Central memory CD8-positive, alpha-beta T cell (primary cell): ENCODE results near the gene SEMA4C.

Experiments used
- ATAC-seq: fragments of 150-1000 bp; cut with Tn5 transposase; replicated peaks from 2 replicates; pipeline ENCODE4 v1.10.0; 2022; ENCODE audit warnings: mild to moderate bottlenecking, moderate FRiP score, moderate number of reproducible peaks; ENCODE audit not compliant: poor library complexity, severe bottlenecking; ENCODE audit errors: extremely low read depth
- DNase-seq, 2 donors: peaks; one replicate each; pipeline ENCODE4 v3.0.0; 2021; ENCODE audit warnings: low spot score in 2 of 2
- H3K27ac Mint-ChIP-seq: one replicate; pipeline ENCODE4 v1.8.0; 2022; ENCODE audit warnings: low read depth, mild to moderate bottlenecking, moderate library complexity, mixed read lengths
- H3K27me3 Mint-ChIP-seq: one replicate; pipeline ENCODE4 v1.8.0; 2022; ENCODE audit warnings: mixed read lengths
- H3K36me3 Mint-ChIP-seq: one replicate; pipeline ENCODE4 v1.8.0; 2022; ENCODE audit warnings: mild to moderate bottlenecking, moderate library complexity, mixed read lengths; ENCODE audit not compliant: insufficient read depth
- H3K4me1 Mint-ChIP-seq: one replicate; pipeline ENCODE4 v1.8.0; 2022; ENCODE audit warnings: mixed read lengths
- H3K4me3 Mint-ChIP-seq: one replicate; pipeline ENCODE4 v1.8.0; 2022; ENCODE audit warnings: mild to moderate bottlenecking, moderate library complexity, mixed read lengths
- H3K9me3 Mint-ChIP-seq: one replicate; pipeline ENCODE4 v1.8.0; 2022; ENCODE audit warnings: mixed read lengths

Gene SEMA4C

DNA sequence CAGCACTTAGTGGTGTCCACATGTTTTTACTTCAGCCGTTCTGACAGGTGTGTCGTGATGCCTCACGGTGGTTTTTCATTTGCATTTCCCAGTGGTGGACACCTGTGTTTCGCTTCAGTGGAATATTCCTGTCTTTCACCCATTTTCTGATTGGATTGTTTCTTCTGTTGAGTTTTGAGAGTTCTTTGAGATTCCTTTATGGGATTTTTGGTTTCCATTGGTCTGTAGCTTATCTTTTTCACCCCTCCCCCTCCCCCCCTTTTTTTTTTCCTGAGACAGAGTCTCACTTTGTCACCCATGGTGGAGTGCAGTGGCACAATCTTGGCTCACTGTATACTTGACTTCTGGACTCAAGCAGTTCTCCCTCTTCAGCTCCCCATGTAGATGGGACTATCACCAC is 34.0 kb downstream of the SEMA4C start:
- H3K27me3 Mint-ChIP-seq = no peaks in the 10 kb centered on the region
- peaks cover 14% of the 10 kb centered on the region for H3K4me1 Mint-ChIP-seq
- peaks cover 37% of the 10 kb centered on the region for H3K36me3 Mint-ChIP-seq
- H3K9me3 Mint-ChIP-seq = no peaks in the 10 kb centered on the region
- no peak for DNase-seq
- H3K4me3 Mint-ChIP-seq = no peak overlapping the region
- H3K27ac Mint-ChIP-seq = no peak overlapping the region
- no peak for ATAC-seq

DNA sequence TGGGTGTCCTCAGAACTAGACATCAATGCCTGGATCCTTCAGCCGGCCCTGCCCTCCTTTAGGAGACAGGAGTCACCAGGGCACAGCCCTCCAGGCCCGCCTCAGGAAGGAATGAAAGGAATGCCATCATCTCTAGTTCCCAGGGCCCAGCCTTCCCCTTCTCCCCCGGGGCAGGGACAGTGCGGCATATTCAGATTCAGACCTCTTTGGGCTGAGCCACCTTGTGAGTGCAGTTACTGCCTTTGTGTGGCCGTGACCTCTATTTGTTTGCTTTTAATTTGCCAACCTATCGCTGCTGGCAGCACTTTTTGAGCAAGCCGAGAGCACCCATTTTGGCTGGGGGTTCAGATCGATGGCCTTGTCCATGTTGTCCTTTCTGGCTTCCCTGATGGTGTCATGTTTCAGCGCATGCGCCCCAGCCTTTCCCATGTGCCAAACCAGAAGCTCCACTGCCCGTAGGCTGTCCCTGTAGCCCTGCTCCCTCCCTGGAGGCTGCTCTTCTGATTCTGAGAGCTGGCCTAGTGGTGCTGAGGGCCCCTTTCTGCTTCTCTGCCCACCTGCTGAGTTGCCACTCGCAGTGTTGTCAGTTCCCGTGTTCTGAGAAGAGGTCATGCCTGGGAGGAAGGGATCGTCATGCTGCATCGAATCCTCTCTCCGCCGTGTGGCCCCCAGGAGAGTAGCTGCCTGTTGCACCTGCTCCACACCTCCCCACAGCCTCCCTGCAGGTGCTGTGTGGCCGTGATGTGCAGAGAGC is 36.9 kb downstream of the SEMA4C start:
- Mint-ChIP-seq H3K4me1 (no peaks in the 10 kb centered on the region), H3K4me3 (no peak overlapping the region), H3K9me3 (no peaks in the 10 kb centered on the region), H3K27ac (no peak overlapping the region), H3K27me3 (no peaks in the 10 kb centered on the region), H3K36me3 (peaks cover 55% of the 10 kb centered on the region)
- no peak for ATAC-seq
- no peak for DNase-seq

DNA sequence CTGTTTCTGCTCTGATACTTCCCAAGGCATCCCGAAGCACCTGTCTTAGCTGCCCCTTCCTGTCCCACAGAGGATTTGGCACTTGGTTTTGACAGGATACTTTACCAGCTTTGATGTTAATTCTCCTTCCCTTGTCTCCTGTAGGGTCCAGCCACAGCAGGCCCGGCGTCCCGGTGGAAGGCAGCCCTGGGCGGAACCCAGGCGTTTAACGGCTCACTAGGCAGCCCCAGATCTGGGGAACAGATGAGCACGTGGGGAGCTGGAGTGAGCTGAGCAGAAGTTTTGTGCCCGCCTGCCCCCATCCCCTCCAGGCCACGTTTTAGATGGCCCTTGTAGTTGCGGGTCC is 37.5 kb downstream of the SEMA4C start:
- DNase-seq (no peak), ATAC-seq (no peak)
- Mint-ChIP-seq H3K4me1 (no peaks in the 10 kb centered on the region), H3K9me3 (no peaks in the 10 kb centered on the region), H3K27me3 (no peaks in the 10 kb centered on the region), H3K27ac (no peak overlapping the region), H3K36me3 (peaks cover 60% of the 10 kb centered on the region), H3K4me3 (no peak overlapping the region)

DNA sequence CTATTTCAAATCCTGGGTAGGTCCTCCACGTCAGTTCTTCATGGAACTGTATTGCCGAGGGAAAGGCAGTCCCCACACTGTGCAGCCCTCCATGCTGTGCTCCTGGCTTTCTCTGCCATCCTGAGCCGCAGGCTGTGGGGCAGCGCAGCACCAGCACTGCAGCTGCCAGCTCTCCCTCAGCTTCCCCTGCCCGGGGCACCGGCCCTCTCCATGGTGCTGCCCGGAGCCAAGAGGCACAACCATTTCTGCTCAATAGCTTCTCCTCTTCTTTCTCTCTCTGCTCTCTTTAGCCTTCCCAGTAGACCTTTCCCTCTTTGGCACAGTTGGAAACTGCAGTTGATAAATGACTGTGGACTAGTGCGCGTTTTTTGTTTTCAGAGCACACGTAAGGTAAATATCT is 38.2 kb downstream of the SEMA4C start:
- H3K9me3 Mint-ChIP-seq = no peaks in the 10 kb centered on the region
- ATAC-seq = no peak
- no peak overlapping the region for H3K27ac Mint-ChIP-seq
- H3K4me3 Mint-ChIP-seq = no peak overlapping the region
- H3K36me3 Mint-ChIP-seq = peaks cover 65% of the 10 kb centered on the region
- no peaks in the 10 kb centered on the region for H3K27me3 Mint-ChIP-seq
- H3K4me1 Mint-ChIP-seq = no peaks in the 10 kb centered on the region
- no peak for DNase-seq

DNA sequence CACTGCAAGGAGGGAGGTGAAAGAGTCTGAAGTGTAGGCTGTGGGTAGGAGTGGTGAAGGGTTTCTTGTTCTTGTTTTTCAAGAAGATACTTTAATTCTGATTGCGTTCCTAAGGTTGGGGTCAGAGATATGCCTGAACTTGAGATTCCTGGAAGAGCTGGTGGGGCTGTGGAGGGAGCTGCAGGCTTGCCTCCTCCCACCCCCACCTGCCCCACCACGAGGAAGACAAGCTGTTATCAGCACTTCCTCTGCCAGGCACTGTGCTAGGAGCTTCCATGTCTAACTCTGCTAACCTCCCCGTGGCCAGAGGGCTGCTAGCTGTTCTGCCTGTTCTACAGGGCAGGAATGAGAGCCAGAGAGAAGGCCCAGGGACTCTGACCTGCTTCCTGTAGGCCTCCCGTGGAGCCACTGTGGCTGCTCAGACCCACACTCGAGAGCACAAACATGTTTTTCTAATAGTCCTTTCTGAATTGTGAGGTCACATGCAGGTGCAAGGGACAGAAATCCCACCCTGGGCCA is 39.8 kb downstream of the SEMA4C start:
- H3K9me3 Mint-ChIP-seq = no peaks in the 10 kb centered on the region
- no peaks in the 10 kb centered on the region for H3K4me1 Mint-ChIP-seq
- no peak for ATAC-seq
- no peak overlapping the region for H3K27ac Mint-ChIP-seq
- H3K27me3 Mint-ChIP-seq = no peaks in the 10 kb centered on the region
- DNase-seq = no peak
- no peak overlapping the region for H3K4me3 Mint-ChIP-seq
- H3K36me3 Mint-ChIP-seq = peaks cover 70% of the 10 kb centered on the region

DNA sequence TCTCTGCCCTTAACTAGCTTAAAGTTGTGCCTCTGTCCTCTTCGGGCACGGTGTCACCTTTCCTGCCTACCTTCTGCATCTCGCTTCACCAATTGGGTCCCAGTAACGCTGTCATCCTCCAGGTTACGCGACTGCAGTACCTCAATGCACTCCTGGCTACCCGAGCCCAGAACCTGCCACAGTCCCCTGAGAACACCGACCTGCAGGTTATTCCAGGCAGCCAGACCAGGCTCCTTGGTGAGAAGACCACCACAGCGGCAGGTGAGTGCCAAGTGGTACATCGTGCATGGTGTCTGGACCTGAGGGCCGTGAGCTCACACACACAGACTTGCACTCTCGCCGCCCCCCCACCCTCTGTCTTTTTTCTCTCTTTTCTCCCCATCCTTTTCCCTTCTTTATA is 41.0 kb downstream of the SEMA4C start:
- H3K4me3 Mint-ChIP-seq = no peak overlapping the region
- H3K27me3 Mint-ChIP-seq = no peaks in the 10 kb centered on the region
- H3K27ac Mint-ChIP-seq = no peak overlapping the region
- ATAC-seq (no peak), DNase-seq (no peak)
- no peaks in the 10 kb centered on the region for H3K9me3 Mint-ChIP-seq
- H3K36me3 Mint-ChIP-seq = peaks cover 66% of the 10 kb centered on the region
- no peaks in the 10 kb centered on the region for H3K4me1 Mint-ChIP-seq

DNA sequence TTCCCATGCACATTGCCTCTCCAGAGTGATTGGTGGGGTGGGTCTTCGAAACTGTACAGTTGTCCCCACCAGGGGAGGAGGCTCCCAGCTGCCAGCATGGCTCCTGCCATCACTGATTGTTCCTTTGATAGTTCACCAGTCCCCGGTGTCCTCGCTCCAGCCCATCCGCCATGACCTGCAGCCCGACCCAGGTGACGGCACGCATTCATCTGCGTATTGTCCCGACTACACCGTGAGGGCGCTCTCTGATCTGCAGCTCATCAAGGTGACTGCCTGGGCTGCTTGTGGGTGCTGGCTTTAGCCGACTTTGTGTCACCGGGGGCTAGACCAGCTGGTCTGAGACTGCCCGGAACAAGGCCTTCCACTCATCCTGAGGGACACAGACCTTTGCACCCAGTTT is 41.4 kb downstream of the SEMA4C start:
- Mint-ChIP-seq H3K36me3 (peaks cover 66% of the 10 kb centered on the region), H3K27ac (no peak overlapping the region), H3K4me1 (no peaks in the 10 kb centered on the region), H3K9me3 (no peaks in the 10 kb centered on the region), H3K27me3 (no peaks in the 10 kb centered on the region), H3K4me3 (no peak overlapping the region)
- ATAC-seq (no peak), DNase-seq (no peak)

DNA sequence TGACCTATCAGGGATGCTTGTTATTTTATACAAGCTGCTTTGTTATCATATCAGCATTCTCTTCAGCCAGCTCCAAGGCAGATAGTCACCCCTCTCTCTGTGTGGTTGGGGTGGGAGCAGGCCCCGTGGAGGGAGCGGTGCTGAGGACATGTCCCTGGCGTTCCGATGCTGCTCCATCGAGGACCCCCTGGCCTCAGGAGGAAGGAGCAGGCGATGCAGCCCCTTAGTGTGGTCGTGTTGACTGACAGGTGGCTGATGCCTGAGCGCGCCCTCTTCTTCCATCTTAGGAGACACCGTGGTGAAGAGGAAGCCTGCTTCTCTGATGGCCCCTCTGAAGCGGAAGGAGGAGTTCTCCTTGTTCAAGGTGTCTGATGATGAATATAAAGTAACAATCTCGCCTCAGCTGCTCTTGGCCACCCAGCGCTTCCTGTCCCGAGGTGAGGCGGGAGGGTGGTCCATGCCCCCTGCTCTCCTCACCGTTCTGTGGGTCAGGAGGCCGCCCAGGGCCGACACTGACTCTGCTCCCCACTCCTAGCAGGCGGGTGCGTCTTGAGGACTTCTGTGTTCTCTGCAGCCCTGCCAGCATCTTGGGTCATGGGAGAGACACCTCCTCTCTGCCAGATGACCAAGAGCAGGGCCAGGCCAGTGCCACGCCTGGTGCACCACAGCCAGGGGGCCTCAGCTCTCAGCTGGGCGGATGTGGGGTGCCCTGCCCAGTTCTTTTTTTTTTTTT is 43.2 kb downstream of the SEMA4C start:
- DNase-seq (no peak), ATAC-seq (no peak)
- Mint-ChIP-seq H3K27ac (no peak overlapping the region), H3K36me3 (peaks cover 61% of the 10 kb centered on the region), H3K4me1 (no peaks in the 10 kb centered on the region), H3K9me3 (no peaks in the 10 kb centered on the region), H3K4me3 (no peak overlapping the region), H3K27me3 (no peaks in the 10 kb centered on the region)

DNA sequence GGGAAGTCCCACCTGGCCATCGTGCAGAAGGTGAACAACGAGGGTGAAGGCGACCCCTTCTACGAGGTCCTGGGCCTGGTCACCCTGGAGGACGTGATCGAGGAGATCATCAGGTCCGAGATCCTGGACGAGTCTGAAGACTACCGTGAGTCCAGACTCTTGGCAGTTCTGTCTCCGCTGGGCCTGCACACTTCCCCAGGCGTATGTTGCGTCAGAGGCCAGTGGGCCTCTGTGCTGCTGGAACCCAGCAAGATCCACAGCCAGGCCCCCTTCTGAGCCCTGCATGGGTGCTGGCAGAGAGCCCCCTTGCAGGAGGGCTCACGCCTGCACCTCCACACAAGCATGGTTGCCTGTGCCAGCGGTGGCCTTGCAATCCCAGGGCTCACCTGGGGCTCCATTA is 44.8 kb downstream of the SEMA4C start:
- H3K4me1 Mint-ChIP-seq = peaks cover 15% of the 10 kb centered on the region
- no peaks in the 10 kb centered on the region for H3K27me3 Mint-ChIP-seq
- DNase-seq (no peak), ATAC-seq (no peak)
- H3K27ac Mint-ChIP-seq = no peak overlapping the region
- H3K9me3 Mint-ChIP-seq = no peaks in the 10 kb centered on the region
- H3K4me3 Mint-ChIP-seq = no peak overlapping the region
- H3K36me3 Mint-ChIP-seq = peaks cover 52% of the 10 kb centered on the region

DNA sequence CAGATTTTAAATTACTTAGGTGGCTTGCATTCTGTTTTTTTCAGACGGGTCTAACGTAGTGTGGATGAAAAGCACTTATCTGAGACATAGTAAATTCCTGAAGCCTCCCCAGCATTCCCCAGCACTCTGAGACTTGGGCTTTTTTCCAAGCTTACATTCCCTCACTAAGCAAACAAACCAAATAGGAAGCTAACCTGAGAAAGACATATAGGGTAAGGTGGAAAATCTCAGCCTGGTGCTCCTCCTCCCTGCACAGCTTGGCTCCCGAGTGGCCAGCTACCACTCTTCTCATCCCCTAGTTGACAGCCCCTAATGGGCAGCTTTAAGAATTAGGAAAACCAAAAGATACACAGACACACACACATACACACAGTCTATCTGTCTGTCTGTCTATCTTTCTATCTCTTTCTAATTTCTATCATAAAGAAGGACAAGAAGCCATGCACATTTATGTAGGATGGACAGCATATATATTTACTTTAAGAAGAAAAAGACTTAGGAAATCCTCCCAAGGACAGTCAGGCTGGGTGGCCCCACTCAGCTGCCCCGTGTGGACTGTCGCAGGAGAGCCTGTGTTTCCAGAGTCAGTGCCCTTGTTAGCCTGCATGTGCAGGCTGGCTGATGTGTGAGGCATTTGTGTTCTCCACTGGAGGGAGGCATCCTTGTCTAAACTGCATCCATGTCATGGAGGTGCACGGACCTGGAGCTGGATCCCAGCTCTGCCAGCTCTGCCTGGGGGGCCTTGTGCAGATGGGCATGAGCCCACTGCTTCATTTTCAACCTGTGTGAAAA is 45.6 kb downstream of the SEMA4C start:
- DNase-seq (no peak), ATAC-seq (no peak)
- Mint-ChIP-seq H3K9me3 (no peaks in the 10 kb centered on the region), H3K36me3 (peaks cover 47% of the 10 kb centered on the region), H3K4me1 (peaks cover 22% of the 10 kb centered on the region), H3K27me3 (no peaks in the 10 kb centered on the region), H3K4me3 (no peak overlapping the region), H3K27ac (no peak overlapping the region)

DNA sequence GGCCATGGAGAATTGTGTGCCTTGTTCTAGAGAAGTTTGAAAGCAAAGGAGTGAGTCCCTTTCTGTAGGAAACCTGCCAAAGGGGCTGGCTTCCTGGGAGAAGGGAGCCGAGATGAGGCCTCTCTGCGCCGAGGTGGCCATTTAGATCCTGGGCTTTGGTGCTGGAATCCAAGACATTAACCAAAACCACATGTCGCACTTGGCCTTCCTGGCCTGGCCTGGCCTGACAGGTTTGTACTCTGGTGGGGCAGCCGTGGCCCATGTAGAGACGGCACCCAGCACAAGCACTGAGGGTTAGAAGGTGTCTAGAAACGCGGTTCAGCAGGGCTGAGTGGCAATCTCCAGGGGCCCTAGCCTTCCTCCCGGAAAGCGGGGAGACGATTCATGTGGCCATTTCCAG is 46.7 kb downstream of the SEMA4C start:
- Mint-ChIP-seq H3K36me3 (peaks cover 37% of the 10 kb centered on the region), H3K9me3 (no peaks in the 10 kb centered on the region), H3K27ac (no peak overlapping the region), H3K4me1 (peaks cover 33% of the 10 kb centered on the region), H3K27me3 (no peaks in the 10 kb centered on the region), H3K4me3 (no peak overlapping the region)
- DNase-seq = no peak
- no peak for ATAC-seq

DNA sequence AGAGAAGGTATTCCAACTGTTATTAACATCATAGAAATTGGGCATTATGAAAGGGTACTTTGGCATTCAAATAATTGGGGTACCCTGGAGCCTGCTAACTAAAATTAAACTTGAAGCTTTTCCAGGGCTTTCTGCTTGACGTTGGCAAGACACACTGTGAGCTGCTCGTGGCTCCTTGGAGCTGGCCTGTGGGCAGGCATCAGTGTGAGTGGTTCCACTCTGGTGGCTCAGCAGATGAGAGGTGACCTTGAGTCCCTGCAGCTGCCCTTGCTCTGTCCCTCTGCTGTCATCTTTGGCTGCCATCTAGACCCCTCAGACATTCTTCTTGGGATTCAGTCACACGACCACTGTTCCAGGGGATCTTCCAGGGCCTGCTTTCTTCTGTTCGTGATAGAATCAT is 47.1 kb downstream of the SEMA4C start:
- H3K27me3 Mint-ChIP-seq = no peaks in the 10 kb centered on the region
- H3K4me3 Mint-ChIP-seq = no peak overlapping the region
- peaks cover 37% of the 10 kb centered on the region for H3K4me1 Mint-ChIP-seq
- no peak for ATAC-seq
- H3K27ac Mint-ChIP-seq = no peak overlapping the region
- peaks cover 33% of the 10 kb centered on the region for H3K36me3 Mint-ChIP-seq
- H3K9me3 Mint-ChIP-seq = no peaks in the 10 kb centered on the region
- no peak for DNase-seq
